ENCODE data around the gene CCDC117. TPM values are rescaled to one million over a fixed set of nuclear protein-coding genes. Genes with fewer than 3 reads are reported as not detected.
"Not testable (repeated sequence)": the region's sequence is repeated elsewhere in the genome, so short reads cannot be mapped to it uniquely, and the experiment has no call there.

The CCDC117 gene
- total RNA-seq, 2 experiments from 2014 or later: 27.8 to 28.0 TPM

DNA sequence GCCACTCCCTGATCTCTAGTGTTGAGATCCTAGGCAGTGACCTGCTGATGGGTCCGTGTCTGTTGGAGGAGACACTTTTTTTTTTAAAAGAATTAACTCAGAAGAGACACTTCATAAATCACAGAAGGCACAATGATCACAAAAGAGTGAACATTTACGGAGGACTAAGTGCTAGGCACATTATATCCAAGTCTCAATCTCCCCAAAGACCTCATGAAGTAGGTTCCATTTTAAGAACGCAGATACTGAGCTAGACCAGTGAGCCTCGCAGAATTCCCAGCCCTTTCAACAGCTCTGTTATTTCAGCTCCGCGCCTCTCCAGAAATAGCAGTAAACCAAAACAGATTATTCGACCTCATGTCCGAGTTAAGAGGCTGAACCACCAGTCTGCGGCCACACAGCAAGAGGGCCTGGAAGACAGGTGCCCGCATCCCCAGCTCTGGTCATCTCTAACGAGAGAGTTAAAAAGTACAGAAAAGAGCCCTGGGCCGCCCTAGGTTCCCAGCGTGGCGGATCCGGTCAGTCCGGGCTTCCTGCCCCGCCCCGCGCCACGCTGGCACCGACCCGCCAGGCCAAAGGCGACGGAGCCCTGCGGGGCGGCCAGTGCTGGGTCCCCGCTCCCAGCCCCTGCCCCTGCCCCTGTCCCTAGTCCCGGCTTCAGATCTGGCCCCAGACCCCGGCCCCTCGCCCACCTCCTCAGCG lies 27.3 kb downstream of the CCDC117 start:
- Mint-ChIP-seq H3K9me3 (no peaks in the 10 kb centered on the region), H3K27me3 (no peaks in the 10 kb centered on the region), H3K36me3 (peaks cover 51% of the 10 kb centered on the region), H3K4me1 (peaks cover 45% of the 10 kb centered on the region), H3K27ac (peak overlapping the region; percentile 97), H3K4me3 (peak overlapping the region; percentile 99)
- ATAC-seq (ENCODE audit: low read depth): peak; percentile 37
- POLR2A ChIA-PET: interaction anchor here (0.7 to 8.2 kb wide), 15 partner anchors 9 to 881 kb away, joined by 3 to 208 read pairs (median 4); partner anchors contain the start of genes CCDC117, PITPNB and ZNRF3
- no peak for DNase-seq

DNA sequence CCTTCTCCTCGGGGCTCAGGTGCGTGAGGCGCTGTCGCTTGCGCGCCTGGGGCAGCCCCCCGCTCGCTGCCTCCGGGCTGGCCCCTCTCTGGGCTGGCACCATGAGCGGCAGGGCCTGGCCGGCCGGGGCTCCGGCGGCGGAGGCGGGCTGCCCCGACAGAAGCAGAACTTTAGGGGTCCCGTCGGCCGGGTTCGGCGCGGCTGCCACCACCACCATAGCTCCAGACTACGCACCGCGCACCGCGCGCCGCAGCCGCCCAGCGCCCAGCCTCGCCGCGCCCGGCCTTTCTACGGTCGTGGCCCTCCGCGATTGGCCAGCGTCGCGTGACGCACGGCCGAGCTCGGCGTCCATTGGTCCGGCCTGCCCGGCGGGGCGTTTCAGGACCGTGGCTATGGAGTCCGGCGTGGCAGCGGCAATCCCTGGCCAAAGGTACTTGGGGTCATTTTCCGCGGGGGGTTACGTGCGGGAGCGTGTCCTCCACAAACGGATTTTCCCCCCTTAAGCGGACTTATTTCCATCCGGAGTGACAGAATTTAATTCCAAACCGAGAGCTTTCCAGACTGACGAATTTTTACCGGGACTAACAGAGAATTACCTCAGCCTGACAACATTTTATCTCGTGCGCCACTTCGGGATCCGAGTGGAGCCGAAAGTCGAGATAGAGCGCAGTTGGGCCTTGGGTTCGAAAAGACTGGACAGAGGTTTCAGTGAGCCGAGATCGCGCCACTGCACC lies 28.0 kb downstream of the CCDC117 start, which contains the start of gene XBP1:
Gene XBP1 (minus strand): TSS at position 262 of the 734 bp plus-strand sequence.
- Mint-ChIP-seq H3K4me3 (peak within 1 kb of the TSS; percentile 99), H3K4me1 (peaks cover 39% of the 10 kb centered on the region), H3K9me3 (no peaks in the 10 kb centered on the region), H3K27me3 (no peaks in the 10 kb centered on the region), H3K36me3 (peaks cover 45% of the 10 kb centered on the region), H3K27ac (peak within 1 kb of the TSS; percentile 97)
- ATAC-seq (ENCODE audit: low read depth) (peak; percentile 94), DNase-seq (peak; percentile 94)
- POLR2A ChIA-PET: interaction anchor here (0.8 to 8.2 kb wide), 15 partner anchors 9 to 272 kb away, joined by 3 to 208 read pairs (median 4); partner anchors contain the start of gene CCDC117

DNA sequence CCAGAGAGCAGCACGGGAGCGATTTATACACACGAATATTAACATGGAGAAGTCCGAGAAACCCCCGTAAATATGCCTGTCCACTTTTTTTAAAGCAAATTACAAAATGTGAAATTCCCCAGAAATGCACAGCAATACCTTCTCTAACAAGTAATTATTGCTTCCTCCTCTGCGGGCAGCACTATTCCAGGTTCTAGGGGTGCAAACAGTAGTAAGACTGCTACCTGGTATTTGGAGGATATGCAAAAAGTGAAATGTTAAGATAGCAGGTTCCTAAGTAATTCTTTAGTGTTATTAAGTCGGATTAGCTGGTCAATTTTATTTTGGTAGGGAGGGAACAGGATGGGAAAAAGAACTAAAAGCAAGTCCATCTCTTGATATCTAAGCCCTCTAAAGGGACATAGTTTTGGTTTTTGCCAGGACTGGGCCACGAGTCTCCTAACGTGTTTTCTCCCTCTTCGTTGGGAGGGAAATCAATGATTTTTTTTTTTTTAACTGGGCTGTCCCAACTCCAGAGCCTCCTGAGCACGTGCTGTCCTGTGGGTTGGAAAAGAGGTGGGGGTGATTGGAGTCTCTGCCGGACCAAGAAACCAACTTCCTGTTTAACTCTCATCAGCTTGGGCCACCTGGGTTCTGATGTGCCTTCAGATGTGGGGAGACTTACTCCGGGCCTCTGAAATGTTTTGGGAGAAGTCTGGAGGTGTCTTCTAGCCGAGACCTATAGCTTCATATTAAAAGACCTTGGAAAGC lies 29.5 kb downstream of the CCDC117 start:
- ATAC-seq (ENCODE audit: low read depth): no peak
- no peaks in the 10 kb centered on the region for H3K27me3 Mint-ChIP-seq
- peaks cover 27% of the 10 kb centered on the region for H3K4me1 Mint-ChIP-seq
- POLR2A ChIA-PET: interaction anchor here (0.7 to 8.2 kb wide), 7 partner anchors 10 to 549 kb away, joined by 3 to 208 read pairs (median 6); no protein-coding TSS in a partner anchor
- H3K4me3 Mint-ChIP-seq: peak overlapping the region; percentile 80
- H3K36me3 Mint-ChIP-seq: peaks cover 30% of the 10 kb centered on the region
- peak overlapping the region; percentile 80 for H3K27ac Mint-ChIP-seq
- H3K9me3 Mint-ChIP-seq: no peaks in the 10 kb centered on the region
- DNase-seq: no peak

DNA sequence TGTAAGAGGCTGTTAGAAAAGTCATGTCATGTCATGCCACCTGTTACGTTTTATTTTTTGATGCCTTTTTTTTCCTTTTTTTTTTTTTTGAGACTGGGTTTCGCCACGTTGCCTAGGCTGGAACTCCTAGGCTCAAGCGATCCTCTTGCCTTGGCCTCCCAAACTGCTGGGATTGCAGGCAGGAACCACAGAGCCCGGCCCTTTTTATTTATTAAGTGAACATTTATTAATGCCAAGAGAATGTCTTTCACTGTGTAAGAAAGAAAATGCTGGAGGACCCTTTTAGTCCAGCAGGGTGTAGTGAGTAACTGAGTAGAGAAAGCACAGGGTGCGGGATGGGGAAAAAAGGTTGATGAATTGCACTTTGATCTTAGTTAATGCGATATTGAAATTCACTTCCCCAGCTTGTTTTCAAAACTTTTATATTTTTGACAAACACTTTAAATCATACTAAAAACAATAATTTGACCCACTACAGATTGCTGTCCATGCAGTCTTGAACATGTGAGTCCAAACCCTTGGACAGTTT lies 30.2 kb downstream of the CCDC117 start:
- no peak for DNase-seq
- Mint-ChIP-seq H3K4me3 (peak overlapping the region; percentile 80), H3K36me3 (peaks cover 32% of the 10 kb centered on the region)

DNA sequence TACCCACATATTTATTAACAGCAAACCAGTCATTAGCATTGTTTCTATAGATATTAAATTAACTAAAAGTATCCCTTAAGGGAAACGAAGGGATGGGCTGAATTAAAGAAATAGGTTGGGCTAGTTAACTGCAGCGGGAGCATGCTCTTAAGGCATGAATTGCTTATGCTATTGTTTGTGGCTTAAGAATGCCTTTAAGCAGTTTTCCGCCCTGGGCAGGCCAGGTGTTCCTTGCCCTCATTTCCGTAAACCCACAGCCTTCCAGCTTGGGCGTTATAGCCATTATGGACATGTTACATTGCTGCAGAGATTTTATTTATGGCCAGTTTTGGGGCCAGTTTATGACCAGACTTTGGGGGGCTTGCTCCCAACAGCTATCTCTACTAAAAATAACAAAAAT lies 32.9 kb downstream of the CCDC117 start:
- DNase-seq; H3K27ac Mint-ChIP-seq; H3K4me3 Mint-ChIP-seq; H3K9me3 Mint-ChIP-seq; H3K27me3 Mint-ChIP-seq; ATAC-seq (ENCODE audit: low read depth): not testable (repeated sequence)
- POLR2A ChIA-PET: interaction anchor here (0.7 kb wide), 1 partner anchor 509 kb away, joined by 3 read pairs; no protein-coding TSS in a partner anchor
- Mint-ChIP-seq H3K36me3 (peaks cover 23% of the 10 kb centered on the region), H3K4me1 (peaks cover 33% of the 10 kb centered on the region)

More for the DNA sequence above, 30.2 kb downstream of the CCDC117 start:
- no peaks in the 10 kb centered on the region for H3K9me3 Mint-ChIP-seq
- peaks cover 26% of the 10 kb centered on the region for H3K4me1 Mint-ChIP-seq
- ATAC-seq (ENCODE audit: low read depth): no peak
- H3K27me3 Mint-ChIP-seq: no peaks in the 10 kb centered on the region
- peak overlapping the region; percentile 80 for H3K27ac Mint-ChIP-seq
- POLR2A ChIA-PET: interaction anchor here (0.7 to 8.2 kb wide), 7 partner anchors 9 to 549 kb away, joined by 3 to 208 read pairs (median 4); no protein-coding TSS in a partner anchor

DNA sequence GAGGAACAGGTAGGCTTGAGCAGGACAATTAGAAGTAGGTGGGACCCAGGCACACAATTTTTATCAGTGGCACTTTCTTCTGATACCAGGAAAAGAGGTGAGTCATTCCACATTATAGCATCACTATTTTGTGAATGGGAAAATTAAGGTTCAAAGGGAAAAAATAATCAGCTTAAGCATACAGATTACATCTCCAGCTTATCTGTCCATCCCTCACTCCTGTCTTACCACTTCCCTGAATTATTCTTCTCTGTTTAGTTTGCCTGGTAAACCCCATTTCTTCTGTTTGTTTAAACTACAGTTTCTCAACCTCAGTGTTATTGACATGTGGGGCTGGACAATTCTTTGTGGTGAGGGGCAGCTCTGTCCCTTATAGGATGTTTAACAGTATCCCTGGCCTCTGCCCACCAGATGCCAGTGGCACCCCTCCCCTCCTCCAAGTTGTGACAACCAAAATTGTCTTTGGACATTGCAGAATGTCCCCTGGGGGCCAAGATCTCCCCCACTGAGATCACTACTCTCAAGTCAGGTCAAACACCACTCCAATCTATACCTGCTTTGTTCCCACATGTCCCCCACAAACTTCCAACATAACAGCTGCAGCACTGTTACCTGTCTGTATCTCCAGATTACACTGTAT lies 36.3 kb downstream of the CCDC117 start:
- peak overlapping the region; percentile 35 for H3K27ac Mint-ChIP-seq
- POLR2A ChIA-PET: interaction anchor here (6.2 to 8.7 kb wide), 2 partner anchors 8 to 13 kb away, joined by 62 to 208 read pairs; partner anchors contain the start of gene XBP1
- H3K27me3 Mint-ChIP-seq: no peaks in the 10 kb centered on the region
- H3K4me3 Mint-ChIP-seq: peak overlapping the region; percentile 33
- ATAC-seq (ENCODE audit: low read depth): no peak
- peaks cover 24% of the 10 kb centered on the region for H3K36me3 Mint-ChIP-seq
- DNase-seq: no peak
- H3K4me1 Mint-ChIP-seq: peaks cover 51% of the 10 kb centered on the region
- H3K9me3 Mint-ChIP-seq: no peaks in the 10 kb centered on the region

DNA sequence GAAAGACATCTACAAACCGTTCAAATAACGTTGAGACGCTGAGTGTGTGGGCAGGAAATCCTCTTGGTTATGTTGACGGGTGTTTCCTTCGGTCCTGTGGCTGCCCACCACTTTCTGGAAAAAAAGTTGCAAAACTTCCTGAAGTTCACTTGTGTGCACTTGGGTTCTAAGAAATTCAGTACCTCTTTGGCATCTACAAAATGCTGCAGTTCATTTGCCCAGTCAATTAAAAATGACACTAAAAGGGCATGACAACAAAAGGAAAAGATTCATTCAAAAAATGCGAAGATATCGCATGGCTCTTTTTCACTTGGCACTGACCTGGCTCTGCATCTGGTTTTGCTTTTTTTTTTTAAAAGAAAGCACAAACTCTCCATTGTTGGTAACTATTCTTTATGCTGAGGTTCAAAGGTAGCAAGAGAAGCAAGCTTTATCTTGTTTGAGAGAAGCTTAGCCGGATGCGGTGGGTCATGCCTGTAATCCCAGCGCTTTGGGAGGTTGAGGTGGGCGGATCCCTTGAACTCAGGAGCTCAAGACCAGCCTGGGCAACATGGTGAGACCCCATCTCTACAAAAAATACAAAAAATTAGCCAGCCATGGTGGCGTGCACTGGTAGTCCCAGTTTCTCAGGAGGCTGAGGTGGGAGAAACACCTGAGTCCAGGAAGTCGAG lies 38.5 kb downstream of the CCDC117 start:
- H3K4me1 Mint-ChIP-seq: peaks cover 67% of the 10 kb centered on the region
- DNase-seq: peak; percentile 53

DNA sequence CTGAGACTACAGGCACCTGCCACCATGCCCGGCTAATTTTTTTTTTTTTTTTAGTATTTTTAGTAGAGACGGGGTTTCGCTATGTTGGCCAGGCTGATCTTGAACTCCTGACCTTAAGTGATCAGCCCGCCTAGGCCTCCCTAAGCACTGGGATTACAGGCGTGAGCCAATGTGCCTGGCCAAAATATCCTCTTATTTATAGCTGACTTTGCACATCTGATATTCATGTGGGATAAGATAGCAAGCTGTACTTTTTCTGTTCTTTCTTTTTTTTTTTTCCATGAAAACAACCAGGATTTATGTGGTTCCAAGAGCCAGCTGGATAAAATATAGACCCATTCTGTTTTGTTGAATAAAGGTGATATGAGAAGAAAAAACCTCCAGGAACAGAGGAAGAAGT lies 40.0 kb downstream of the CCDC117 start:
- Mint-ChIP-seq H3K4me1 (peaks cover 69% of the 10 kb centered on the region), H3K27ac (peak overlapping the region; percentile 95), H3K4me3 (peak overlapping the region; percentile 75), H3K27me3 (peaks cover 2% of the 10 kb centered on the region), H3K9me3 (no peaks in the 10 kb centered on the region), H3K36me3 (peaks cover 45% of the 10 kb centered on the region)
- POLR2A ChIA-PET: interaction anchor here (2.4 to 8.7 kb wide), 3 partner anchors 9 to 19 kb away, joined by 18 to 208 read pairs (median 62); partner anchors contain the start of gene XBP1
- DNase-seq (no peak), ATAC-seq (ENCODE audit: low read depth) (no peak)

More for the DNA sequence above, 38.5 kb downstream of the CCDC117 start:
- H3K27ac Mint-ChIP-seq: peak overlapping the region; percentile 95
- H3K9me3 Mint-ChIP-seq: no peaks in the 10 kb centered on the region
- peaks cover 2% of the 10 kb centered on the region for H3K27me3 Mint-ChIP-seq
- POLR2A ChIA-PET: interaction anchor here (0.6 to 8.7 kb wide), 8 partner anchors 10 to 577 kb away, joined by 3 to 208 read pairs (median 10); partner anchors contain the start of genes AP1B1, XBP1 and ZNRF3
- H3K4me3 Mint-ChIP-seq: peak overlapping the region; percentile 75
- H3K36me3 Mint-ChIP-seq: peaks cover 43% of the 10 kb centered on the region
- ATAC-seq (ENCODE audit: low read depth): peak; percentile 42

DNA sequence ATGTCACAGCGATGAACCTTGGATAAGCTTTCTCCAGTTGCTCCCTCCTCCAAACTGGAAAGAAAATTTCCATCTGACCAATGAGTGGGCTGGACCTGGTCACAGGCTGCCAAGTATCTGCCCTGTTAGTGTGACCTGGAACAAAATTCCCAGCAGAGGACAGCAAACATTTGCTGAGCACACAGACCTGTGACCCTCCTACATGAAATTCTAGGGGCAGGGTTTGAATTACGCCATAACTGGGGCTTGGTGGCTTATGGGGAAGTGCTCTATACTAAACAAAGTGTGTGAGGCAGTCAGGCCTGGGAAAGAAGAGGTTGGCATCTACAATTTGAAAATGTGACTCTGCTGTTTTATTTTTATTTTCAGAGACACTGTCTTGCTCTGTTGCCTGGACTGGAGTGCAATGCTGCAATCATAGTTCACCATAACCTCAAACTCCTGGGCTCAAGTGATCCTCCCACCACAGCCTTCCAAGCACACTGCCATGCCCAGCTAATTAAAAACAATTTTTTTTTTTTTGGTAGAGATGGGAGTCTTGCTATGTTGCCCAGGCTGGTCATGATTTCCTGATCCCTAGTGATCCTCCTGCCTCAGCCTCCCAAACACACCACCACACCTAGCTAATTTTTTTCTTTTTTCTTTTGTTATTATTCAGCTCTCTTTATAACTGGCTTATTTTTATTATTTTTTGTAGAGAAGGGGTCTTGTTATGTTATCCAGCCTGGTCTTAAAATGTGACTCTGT lies 41.5 kb downstream of the CCDC117 start:
- DNase-seq (no peak), ATAC-seq (ENCODE audit: low read depth) (no peak)
- Mint-ChIP-seq H3K9me3 (no peaks in the 10 kb centered on the region), H3K27ac (peak overlapping the region; percentile 79), H3K4me1 (peaks cover 76% of the 10 kb centered on the region), H3K4me3 (peak overlapping the region; percentile 63), H3K36me3 (peaks cover 38% of the 10 kb centered on the region), H3K27me3 (peaks cover 2% of the 10 kb centered on the region)
- POLR2A ChIA-PET: interaction anchor here (0.9 to 8.7 kb wide), 3 partner anchors 8 to 41 kb away, joined by 4 to 208 read pairs (median 62); partner anchors contain the start of genes CCDC117 and XBP1

DNA sequence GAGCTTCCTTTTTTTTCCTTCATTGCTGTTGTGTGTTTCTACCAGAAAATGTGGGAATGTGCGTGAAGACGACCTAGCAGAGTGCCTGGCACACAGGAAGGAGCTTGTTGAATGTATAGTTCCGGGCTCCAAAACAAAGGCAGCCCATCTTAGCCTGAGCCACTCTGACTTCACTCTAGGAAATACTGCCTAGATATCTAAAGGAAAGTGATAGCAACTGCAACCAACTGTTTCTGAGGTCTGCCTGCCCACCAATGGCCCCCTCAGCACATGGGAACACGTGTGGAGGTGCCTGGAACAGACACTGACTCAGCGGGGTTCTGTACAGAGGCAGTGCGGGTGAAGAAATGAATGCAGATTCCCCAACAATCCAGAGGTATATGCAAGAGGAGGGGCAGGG lies 42.6 kb downstream of the CCDC117 start:
- no peaks in the 10 kb centered on the region for H3K9me3 Mint-ChIP-seq
- peak overlapping the region; percentile 56 for H3K27ac Mint-ChIP-seq
- DNase-seq (no peak), ATAC-seq (ENCODE audit: low read depth) (no peak)
- H3K36me3 Mint-ChIP-seq: peaks cover 37% of the 10 kb centered on the region
- H3K4me1 Mint-ChIP-seq: peaks cover 75% of the 10 kb centered on the region
- H3K4me3 Mint-ChIP-seq: peak overlapping the region; percentile 17
- peaks cover 2% of the 10 kb centered on the region for H3K27me3 Mint-ChIP-seq
- POLR2A ChIA-PET: interaction anchor here (0.9 to 8.7 kb wide), 2 partner anchors 14 to 43 kb away, joined by 4 to 208 read pairs; partner anchors contain the start of genes CCDC117 and XBP1

DNA sequence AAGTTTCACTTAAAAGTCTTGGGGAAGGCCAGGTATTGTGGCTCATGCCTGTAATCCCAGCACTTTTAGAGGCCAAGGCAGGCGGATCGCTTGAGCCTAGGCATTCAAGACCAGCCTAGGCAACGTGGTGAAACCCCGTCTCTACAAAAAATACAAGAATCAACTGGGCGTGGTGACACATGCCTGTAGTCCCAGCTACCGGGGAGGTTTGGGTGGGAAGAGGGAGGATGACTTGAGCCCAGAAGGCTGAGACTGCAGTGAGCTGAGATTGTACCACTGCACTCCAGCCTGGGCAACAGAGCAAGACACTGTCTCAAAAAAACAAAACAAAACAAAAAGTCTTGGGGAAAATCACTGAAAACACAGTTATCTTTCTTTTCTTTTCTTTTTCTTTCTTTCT lies 43.2 kb downstream of the CCDC117 start:
- peaks cover 35% of the 10 kb centered on the region for H3K36me3 Mint-ChIP-seq
- POLR2A ChIA-PET: interaction anchor here (8.7 kb wide), 1 partner anchor 15 kb away, joined by 208 read pairs; the partner anchor contains the start of gene XBP1

More for the DNA sequence above, 43.2 kb downstream of the CCDC117 start:
- H3K4me3 Mint-ChIP-seq: no peak overlapping the region
- peaks cover 72% of the 10 kb centered on the region for H3K4me1 Mint-ChIP-seq
- no peaks in the 10 kb centered on the region for H3K9me3 Mint-ChIP-seq
- no peak overlapping the region for H3K27ac Mint-ChIP-seq
- no peak for ATAC-seq (ENCODE audit: low read depth)
- peaks cover 2% of the 10 kb centered on the region for H3K27me3 Mint-ChIP-seq
- no peak for DNase-seq
